ENCODE results near the gene ALCAM. TPM values are rescaled to one million over a fixed set of nuclear protein-coding genes. Genes with fewer than 3 reads are reported as not detected.

The ALCAM gene
- total RNA-seq, 1 experiment from 2014 or later = 0.41 TPM

DNA sequence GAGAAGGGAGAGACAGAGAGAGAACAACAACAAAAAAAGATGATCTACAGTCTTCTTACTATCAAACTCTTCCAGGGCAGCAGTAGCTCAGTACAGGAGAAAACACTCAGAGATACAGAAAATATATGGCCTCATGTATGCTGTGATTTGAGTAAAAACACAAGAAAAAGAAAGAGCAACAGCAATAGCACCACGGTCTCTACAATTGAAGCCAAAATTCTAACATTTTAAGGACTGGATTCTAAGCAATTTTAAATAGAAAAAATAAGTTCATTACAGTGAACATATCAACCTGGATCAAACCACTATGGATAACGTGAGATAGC lies 43.5 kb upstream of the ALCAM start:
- TF ChIP-seq, protein P1, sequence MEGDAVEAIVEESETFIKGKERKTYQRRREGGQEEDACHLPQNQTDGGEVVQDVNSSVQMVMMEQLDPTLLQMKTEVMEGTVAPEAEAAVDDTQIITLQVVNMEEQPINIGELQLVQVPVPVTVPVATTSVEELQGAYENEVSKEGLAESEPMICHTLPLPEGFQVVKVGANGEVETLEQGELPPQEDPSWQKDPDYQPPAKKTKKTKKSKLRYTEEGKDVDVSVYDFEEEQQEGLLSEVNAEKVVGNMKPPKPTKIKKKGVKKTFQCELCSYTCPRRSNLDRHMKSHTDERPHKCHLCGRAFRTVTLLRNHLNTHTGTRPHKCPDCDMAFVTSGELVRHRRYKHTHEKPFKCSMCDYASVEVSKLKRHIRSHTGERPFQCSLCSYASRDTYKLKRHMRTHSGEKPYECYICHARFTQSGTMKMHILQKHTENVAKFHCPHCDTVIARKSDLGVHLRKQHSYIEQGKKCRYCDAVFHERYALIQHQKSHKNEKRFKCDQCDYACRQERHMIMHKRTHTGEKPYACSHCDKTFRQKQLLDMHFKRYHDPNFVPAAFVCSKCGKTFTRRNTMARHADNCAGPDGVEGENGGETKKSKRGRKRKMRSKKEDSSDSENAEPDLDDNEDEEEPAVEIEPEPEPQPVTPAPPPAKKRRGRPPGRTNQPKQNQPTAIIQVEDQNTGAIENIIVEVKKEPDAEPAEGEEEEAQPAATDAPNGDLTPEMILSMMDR (IDR thresholded peaks at IDR 0.05; ENCODE audit: insufficient read depth in 1 of 2, low read depth in 1 of 2, low read length in 1 of 2, severe bottlenecking in 1 of 2, unreplicated experiment in 1 of 2) = no peak
- BruUV-seq (replicated peaks) = no TSS peak

DNA sequence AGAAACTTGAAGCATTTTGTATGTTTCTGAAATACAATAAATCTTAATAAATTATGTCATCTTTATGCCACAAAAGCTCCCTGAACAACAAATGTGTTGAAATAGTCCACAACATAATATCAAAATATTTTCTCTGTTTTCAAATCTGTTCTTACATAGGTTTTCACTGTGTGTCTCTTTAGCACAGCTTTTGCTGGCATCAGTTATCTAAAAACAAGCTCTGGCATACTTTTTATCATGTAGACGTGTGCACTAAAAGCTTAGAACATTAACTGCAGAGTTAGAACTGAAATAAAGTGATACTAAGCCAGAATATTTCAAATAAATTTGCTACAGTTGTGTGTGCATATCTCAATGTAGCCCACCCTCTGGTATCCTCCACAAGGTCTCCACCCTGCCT lies 41.8 kb upstream of the ALCAM start:
- Mint-ChIP-seq H3K27me3 (ENCODE audit: insufficient read depth, unreplicated experiment) (no peaks in the 10 kb centered on the region), H3K9me3 (ENCODE audit: unreplicated experiment) (no peaks in the 10 kb centered on the region), H3K36me3 (ENCODE audit: insufficient read depth, unreplicated experiment) (no peaks in the 10 kb centered on the region), H3K4me3 (ENCODE audit: unreplicated experiment) (no peak overlapping the region), H3K27ac (ENCODE audit: unreplicated experiment) (no peak overlapping the region), H3K4me1 (ENCODE audit: low read depth, unreplicated experiment) (no peaks in the 10 kb centered on the region)
- Histone ChIP-seq H3K9me3 (no peaks in the 10 kb centered on the region), H3K36me3 (ENCODE audit: control insufficient read depth, insufficient read depth, low read length) (no peaks in the 10 kb centered on the region), H3K27me3 (replicated peaks; ENCODE audit: control insufficient read depth, insufficient read depth, low read length) (no peaks in the 10 kb centered on the region), H3K4me3 (ENCODE audit: low read depth, low read length) (no peak overlapping the region), H3K4me1 (no peaks in the 10 kb centered on the region)
- TF ChIP-seq, protein P1 (IDR thresholded peaks at IDR 0.05; ENCODE audit: insufficient read depth in 1 of 2, low read depth in 1 of 2, low read length in 1 of 2, severe bottlenecking in 1 of 2, unreplicated experiment in 1 of 2) = no peak
- DNase-seq = no peak
- POLR2A ChIA-PET = no interaction called here
- CTCF ChIA-PET = no interaction called here
- no TSS peak for BruUV-seq (replicated peaks)
- intact Hi-C loops (cut with micrococcal nuclease; ENCODE audit: unreplicated experiment) = no loop called here

More for the DNA sequence above, 43.5 kb upstream of the ALCAM start:
- H3K4me1 ChIP-seq = no peaks in the 10 kb centered on the region
- no peaks in the 10 kb centered on the region for H3K36me3 ChIP-seq (ENCODE audit: control insufficient read depth, insufficient read depth, low read length)
- CTCF ChIA-PET = no interaction called here
- Mint-ChIP-seq H3K36me3 (ENCODE audit: insufficient read depth, unreplicated experiment) (no peaks in the 10 kb centered on the region), H3K9me3 (ENCODE audit: unreplicated experiment) (no peaks in the 10 kb centered on the region), H3K27ac (ENCODE audit: unreplicated experiment) (no peak overlapping the region), H3K27me3 (ENCODE audit: insufficient read depth, unreplicated experiment) (no peaks in the 10 kb centered on the region), H3K4me3 (ENCODE audit: unreplicated experiment) (no peak overlapping the region), H3K4me1 (ENCODE audit: low read depth, unreplicated experiment) (no peaks in the 10 kb centered on the region)
- H3K4me3 ChIP-seq (ENCODE audit: low read depth, low read length) = no peak overlapping the region
- intact Hi-C loops (cut with micrococcal nuclease; ENCODE audit: unreplicated experiment) = no loop called here
- H3K27me3 ChIP-seq (replicated peaks; ENCODE audit: control insufficient read depth, insufficient read depth, low read length) = no peaks in the 10 kb centered on the region
- POLR2A ChIA-PET = no interaction called here
- DNase-seq = no peak
- no peaks in the 10 kb centered on the region for H3K9me3 ChIP-seq

DNA sequence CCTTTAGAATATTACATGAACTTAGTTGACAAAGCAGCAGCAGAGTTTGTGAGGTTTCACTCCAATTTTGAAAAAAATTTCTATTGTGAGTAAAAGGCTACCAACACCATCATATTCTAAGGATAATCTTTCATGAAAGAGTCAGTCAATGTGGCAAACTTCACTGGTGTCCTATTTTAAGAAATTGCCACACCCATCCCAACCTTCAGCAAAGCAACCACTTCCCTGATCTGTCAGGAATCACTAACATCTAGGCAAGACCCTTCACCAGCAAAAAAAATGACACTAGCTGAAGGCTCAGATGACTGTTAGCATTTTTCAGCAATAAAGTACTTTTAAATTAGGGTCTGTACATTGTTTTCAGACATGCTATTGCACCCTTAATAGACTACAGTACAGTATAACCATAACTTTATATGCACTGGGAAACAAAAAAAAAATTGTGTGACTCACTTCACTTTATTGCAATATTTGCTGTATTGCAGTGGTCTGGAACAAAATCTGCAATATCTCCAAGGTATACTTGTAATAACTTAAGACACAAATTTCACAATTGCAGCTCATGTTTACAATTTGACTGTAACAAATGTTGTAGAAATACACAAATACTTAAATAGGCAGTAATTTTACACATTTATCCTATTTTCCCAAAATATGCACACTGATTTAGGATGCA lies 38.9 kb upstream of the ALCAM start:
- DNase-seq = no peak
- no peak overlapping the region for H3K4me3 Mint-ChIP-seq (ENCODE audit: unreplicated experiment)
- no peak overlapping the region for H3K27ac Mint-ChIP-seq (ENCODE audit: unreplicated experiment)
- intact Hi-C loops (cut with micrococcal nuclease; ENCODE audit: unreplicated experiment) = no loop called here
- H3K27me3 Mint-ChIP-seq (ENCODE audit: insufficient read depth, unreplicated experiment) = no peaks in the 10 kb centered on the region
- TF ChIP-seq, protein P1 (IDR thresholded peaks at IDR 0.05; ENCODE audit: insufficient read depth in 1 of 2, low read depth in 1 of 2, low read length in 1 of 2, severe bottlenecking in 1 of 2, unreplicated experiment in 1 of 2) = no peak
- no peaks in the 10 kb centered on the region for H3K27me3 ChIP-seq (replicated peaks; ENCODE audit: control insufficient read depth, insufficient read depth, low read length)
- H3K9me3 ChIP-seq = no peaks in the 10 kb centered on the region
- no peaks in the 10 kb centered on the region for H3K4me1 ChIP-seq
- H3K36me3 Mint-ChIP-seq (ENCODE audit: insufficient read depth, unreplicated experiment) = no peaks in the 10 kb centered on the region
- no TSS peak for BruUV-seq (replicated peaks)
- no peaks in the 10 kb centered on the region for H3K4me1 Mint-ChIP-seq (ENCODE audit: low read depth, unreplicated experiment)
- ChIA-PET POLR2A (no interaction called here), CTCF (no interaction called here)
- peaks cover 9% of the 10 kb centered on the region for H3K9me3 Mint-ChIP-seq (ENCODE audit: unreplicated experiment)
- H3K36me3 ChIP-seq (ENCODE audit: control insufficient read depth, insufficient read depth, low read length) = no peaks in the 10 kb centered on the region
- H3K4me3 ChIP-seq (ENCODE audit: low read depth, low read length) = no peak overlapping the region
